ENCODE measurements around the gene SERPINB13. TPM values are rescaled to one million over a fixed set of nuclear protein-coding genes. Genes with fewer than 3 reads are reported as not detected.
A peak's percentile ranks its signal among the peaks of the same experiment; 100 is the strongest.

Gene SERPINB13
- polyA plus RNA-seq, 1 experiment = not detected

GRCh38 chr18:63604791-63605567 is 17.8 kb downstream of the SERPINB13 start:
- no peaks in the 10 kb centered on the region for H3K36me3 ChIP-seq (ENCODE audit: control insufficient read depth, insufficient read depth, low read length)
- TF ChIP-seq, protein P1, sequence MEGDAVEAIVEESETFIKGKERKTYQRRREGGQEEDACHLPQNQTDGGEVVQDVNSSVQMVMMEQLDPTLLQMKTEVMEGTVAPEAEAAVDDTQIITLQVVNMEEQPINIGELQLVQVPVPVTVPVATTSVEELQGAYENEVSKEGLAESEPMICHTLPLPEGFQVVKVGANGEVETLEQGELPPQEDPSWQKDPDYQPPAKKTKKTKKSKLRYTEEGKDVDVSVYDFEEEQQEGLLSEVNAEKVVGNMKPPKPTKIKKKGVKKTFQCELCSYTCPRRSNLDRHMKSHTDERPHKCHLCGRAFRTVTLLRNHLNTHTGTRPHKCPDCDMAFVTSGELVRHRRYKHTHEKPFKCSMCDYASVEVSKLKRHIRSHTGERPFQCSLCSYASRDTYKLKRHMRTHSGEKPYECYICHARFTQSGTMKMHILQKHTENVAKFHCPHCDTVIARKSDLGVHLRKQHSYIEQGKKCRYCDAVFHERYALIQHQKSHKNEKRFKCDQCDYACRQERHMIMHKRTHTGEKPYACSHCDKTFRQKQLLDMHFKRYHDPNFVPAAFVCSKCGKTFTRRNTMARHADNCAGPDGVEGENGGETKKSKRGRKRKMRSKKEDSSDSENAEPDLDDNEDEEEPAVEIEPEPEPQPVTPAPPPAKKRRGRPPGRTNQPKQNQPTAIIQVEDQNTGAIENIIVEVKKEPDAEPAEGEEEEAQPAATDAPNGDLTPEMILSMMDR (IDR thresholded peaks at IDR 0.05; ENCODE audit: insufficient read depth, low read depth, low read length) = no peak
- POLR2A ChIA-PET = interaction anchor here (0.6 kb wide), 1 partner anchor 1419 kb away, joined by 3 read pairs; no protein-coding TSS in a partner anchor
- CTCF ChIA-PET = interaction anchor here (1.0 to 1.4 kb wide), 4 partner anchors 10 to 22 kb away, joined by 3 to 4 read pairs (median 3); no protein-coding TSS in a partner anchor
- no peaks in the 10 kb centered on the region for H3K27me3 ChIP-seq (ENCODE audit: control insufficient read depth, insufficient read depth, low read length)
- peak; percentile 19 for DNase-seq (ENCODE audit: low read depth)
- no peak overlapping the region for H3K4me3 ChIP-seq (ENCODE audit: low read depth, low read length)

- Histone ChIP-seq H3K27me3 (ENCODE audit: control insufficient read depth, insufficient read depth, low read length) (no peaks in the 10 kb centered on the region), H3K4me3 (ENCODE audit: low read depth, low read length) (no peak overlapping the region), H3K36me3 (ENCODE audit: control insufficient read depth, insufficient read depth, low read length) (no peaks in the 10 kb centered on the region)
- CTCF ChIA-PET = interaction anchor here (0.7 to 1.0 kb wide), 2 partner anchors 12 to 13 kb away, joined by 3 read pairs; no protein-coding TSS in a partner anchor
- TF ChIP-seq, protein P1 (IDR thresholded peaks at IDR 0.05; ENCODE audit: insufficient read depth, low read depth, low read length) = no peak
- POLR2A ChIA-PET = no interaction called here
- peak; percentile 29 for DNase-seq (ENCODE audit: low read depth)
Observed at GRCh38 chr18:63606526-63606925, 19.4 kb downstream of the SERPINB13 start.

- TF ChIP-seq, protein P1 (IDR thresholded peaks at IDR 0.05; ENCODE audit: insufficient read depth, low read depth, low read length) = no peak
- no peaks in the 10 kb centered on the region for H3K36me3 ChIP-seq (ENCODE audit: control insufficient read depth, insufficient read depth, low read length)
- ChIA-PET CTCF (interaction anchor here (0.8 to 1.5 kb wide), 2 partner anchors 18 to 1084 kb away, joined by 3 read pairs; no protein-coding TSS in a partner anchor), POLR2A (no interaction called here)
- no peak overlapping the region for H3K4me3 ChIP-seq (ENCODE audit: low read depth, low read length)
- H3K27me3 ChIP-seq (ENCODE audit: control insufficient read depth, insufficient read depth, low read length) = peaks cover 2% of the 10 kb centered on the region; the same call in 1 of the 2 replicates
- no peak for DNase-seq (ENCODE audit: low read depth)
Observed at GRCh38 chr18:63613420-63613819, 26.3 kb downstream of the SERPINB13 start.

GRCh38 chr18:63617049-63617914 is 30.1 kb downstream of the SERPINB13 start:
- DNase-seq (ENCODE audit: low read depth) = no peak
- H3K27me3 ChIP-seq (ENCODE audit: control insufficient read depth, insufficient read depth, low read length) = peaks cover 2% of the 10 kb centered on the region; the same call in 1 of the 2 replicates
- H3K4me3 ChIP-seq (ENCODE audit: low read depth, low read length) = no peak overlapping the region
- no peaks in the 10 kb centered on the region for H3K36me3 ChIP-seq (ENCODE audit: control insufficient read depth, insufficient read depth, low read length)
- CTCF ChIA-PET = no interaction called here
- TF ChIP-seq, protein P1 (IDR thresholded peaks at IDR 0.05; ENCODE audit: insufficient read depth, low read depth, low read length) = no peak
- POLR2A ChIA-PET = no interaction called here

GRCh38 chr18:63617915-63618234 is 30.7 kb downstream of the SERPINB13 start:
- ChIA-PET CTCF (no interaction called here), POLR2A (no interaction called here)
- H3K36me3 ChIP-seq (ENCODE audit: control insufficient read depth, insufficient read depth, low read length) = no peaks in the 10 kb centered on the region
- H3K27me3 ChIP-seq (ENCODE audit: control insufficient read depth, insufficient read depth, low read length) = peaks cover 2% of the 10 kb centered on the region; the same call in 1 of the 2 replicates
- no peak for DNase-seq (ENCODE audit: low read depth)
- H3K4me3 ChIP-seq (ENCODE audit: low read depth, low read length) = no peak overlapping the region
- TF ChIP-seq, protein P1 (IDR thresholded peaks at IDR 0.05; ENCODE audit: insufficient read depth, low read depth, low read length) = no peak

Measured in BJ (cell line).